Activated CD4-positive, alpha-beta T cell treated with anti-CD3 and anti-CD28 coated beads for 36 hours (primary cell): ENCODE measurements around the gene CEP85. TPM values are rescaled to one million over a fixed set of nuclear protein-coding genes. Genes with fewer than 3 reads are reported as not detected.

Experiments
- ATAC-seq: fragments of 200-7000 bp; cut with Tn5 transposase; one replicate; pipeline ENCODE4 v1.10.0; 2021; ENCODE audit warnings: mild to moderate bottlenecking, moderate library complexity
- CTCF ChIA-PET: fragments of 350-600 bp; sonication (Branson Sonifier 250); formaldehyde crosslinking; loops from one replicate; lab custom pipeline; 2021; ENCODE audit warnings: antibody characterized with exemption; lab: Charles Lee
- POLR2A ChIA-PET: fragments of 350-600 bp; sonication (Branson Sonifier 250); formaldehyde crosslinking; loops from one replicate; lab custom pipeline; 2021; ENCODE audit warnings: antibody characterized with exemption, inconsistent platforms; lab: Charles Lee
- DNase-seq: peaks from one replicate; pipeline ENCODE4 v3.0.0-alpha.2; 2020
- H3K27ac Mint-ChIP-seq: one replicate; pipeline ENCODE4 v1.8.0; 2021; ENCODE audit warnings: mixed read lengths
- H3K27me3 Mint-ChIP-seq: one replicate; pipeline ENCODE4 v1.8.0; 2021; ENCODE audit warnings: mixed read lengths
- H3K36me3 Mint-ChIP-seq: one replicate; pipeline ENCODE4 v1.8.0; 2021; ENCODE audit warnings: low read depth, mixed read lengths
- H3K4me1 Mint-ChIP-seq: one replicate; pipeline ENCODE4 v1.8.0; 2021; ENCODE audit warnings: mixed read lengths
- H3K4me3 Mint-ChIP-seq: one replicate; pipeline ENCODE4 v1.8.0; 2021; ENCODE audit warnings: mild to moderate bottlenecking, moderate library complexity, mixed read lengths
- H3K9me3 Mint-ChIP-seq: one replicate; pipeline ENCODE4 v1.8.0; 2021; ENCODE audit warnings: low read depth, mixed read lengths
- intact Hi-C, 2 experiments: fragments of 100-400 bp; cut with DNase I in 1 of 2; cut with micrococcal nuclease in 1 of 2; formaldehyde crosslinking; loops; one replicate each; pipeline versions ENCODE4 v1.14.2 to v1.15.1; 2022 to 2024; cut with DNase I, micrococcal nuclease
- total RNA-seq, 2 experiments: library from RNA; stranded (reverse); gene quantifications; one replicate each; pipeline ENCODE4 v1.2.3, GENCODE V29; 2021

CEP85 gene
- total RNA-seq, result 10 to 100 TPM; 31.1 to 31.9 TPM

- intact Hi-C loops, result loop anchor here (1.0 to 2.0 kb wide), 14 partner anchors 46 to 459 kb away; partner anchors contain the start of genes ZNF593 (in 2 of the 2), AUNIP (in 1 of the 2), C1orf232 (in 1 of the 2) and DHDDS (in 1 of the 2)
- ATAC-seq (peak; percentile 95), DNase-seq (peak; percentile 99)
- no peaks in the 10 kb centered on the region for H3K27me3 Mint-ChIP-seq
- H3K9me3 Mint-ChIP-seq, result no peaks in the 10 kb centered on the region
- CTCF ChIA-PET, result interaction anchor here (0.5 to 4.4 kb wide), 49 partner anchors 9 to 1123 kb away, joined by 3 to 35 read pairs (median 4); partner anchors contain the start of genes C1orf232, CD52, DHDDS and PAFAH2
- H3K4me3 Mint-ChIP-seq, result peak within 1 kb of the TSS; percentile 99
- H3K36me3 Mint-ChIP-seq, result peaks cover 24% of the 10 kb centered on the region
- peak within 1 kb of the TSS; percentile 96 for H3K27ac Mint-ChIP-seq
- peaks cover 32% of the 10 kb centered on the region for H3K4me1 Mint-ChIP-seq
- POLR2A ChIA-PET, result interaction anchor here (1.0 to 1.5 kb wide), 2 partner anchors 11 to 65 kb away, joined by 4 to 13 read pairs; partner anchors contain the start of gene ZNF593
Measured at GRCh38 chr1:26233903-26234643, at the start of gene CEP85. TSS of gene CEP85 (plus strand) at chr1:26234200. CDS start at chr1:26239784, 5,584 bp downstream.

GRCh38 chr1:26184883-26185282 is 49.1 kb upstream of the CEP85 start:
- intact Hi-C loops, result no loop called here
- Mint-ChIP-seq H3K4me1 (peaks cover 5% of the 10 kb centered on the region), H3K4me3 (no peak overlapping the region), H3K9me3 (no peaks in the 10 kb centered on the region), H3K27me3 (no peaks in the 10 kb centered on the region), H3K27ac (no peak overlapping the region), H3K36me3 (no peaks in the 10 kb centered on the region)
- ATAC-seq, result no peak
- ChIA-PET POLR2A (interaction anchor here (0.6 kb wide), 1 partner anchor 42 kb away, joined by 3 read pairs; no protein-coding TSS in a partner anchor), CTCF (no interaction called here)
- DNase-seq, result no peak

GRCh38 chr1:26187882-26188281 is 46.1 kb upstream of the CEP85 start:
- no peak overlapping the region for H3K27ac Mint-ChIP-seq
- H3K27me3 Mint-ChIP-seq, result no peaks in the 10 kb centered on the region
- intact Hi-C loops, result no loop called here
- no peaks in the 10 kb centered on the region for H3K36me3 Mint-ChIP-seq
- no peak overlapping the region for H3K4me3 Mint-ChIP-seq
- CTCF ChIA-PET, result interaction anchor here (1.0 kb wide), 1 partner anchor 48 kb away, joined by 3 read pairs; no protein-coding TSS in a partner anchor
- H3K9me3 Mint-ChIP-seq, result no peaks in the 10 kb centered on the region
- POLR2A ChIA-PET, result interaction anchor here (0.6 kb wide), 1 partner anchor 75 kb away, joined by 3 read pairs; no protein-coding TSS in a partner anchor
- no peak for ATAC-seq
- H3K4me1 Mint-ChIP-seq, result peaks cover 7% of the 10 kb centered on the region
- DNase-seq, result no peak

GRCh38 chr1:26188477-26188876 is 45.5 kb upstream of the CEP85 start:
- Mint-ChIP-seq H3K36me3 (no peaks in the 10 kb centered on the region), H3K4me3 (no peak overlapping the region)
- CTCF ChIA-PET, result interaction anchor here (0.7 to 1.0 kb wide), 3 partner anchors 18 to 355 kb away, joined by 3 to 4 read pairs (median 3); no protein-coding TSS in a partner anchor

GRCh38 chr1:26189331-26189730 is 44.7 kb upstream of the CEP85 start:
- intact Hi-C loops, result no loop called here
- DNase-seq (no peak), ATAC-seq (no peak)
- Mint-ChIP-seq H3K9me3 (no peaks in the 10 kb centered on the region), H3K4me3 (no peak overlapping the region), H3K36me3 (no peaks in the 10 kb centered on the region), H3K27me3 (no peaks in the 10 kb centered on the region), H3K4me1 (peaks cover 7% of the 10 kb centered on the region), H3K27ac (no peak overlapping the region)
- ChIA-PET POLR2A (no interaction called here), CTCF (interaction anchor here (0.7 to 1.0 kb wide), 2 partner anchors 19 to 354 kb away, joined by 3 to 4 read pairs; no protein-coding TSS in a partner anchor)

More at GRCh38 chr1:26188477-26188876, 45.5 kb upstream of the CEP85 start:
- DNase-seq (no peak), ATAC-seq (no peak)
- H3K4me1 Mint-ChIP-seq, result peaks cover 7% of the 10 kb centered on the region
- H3K27me3 Mint-ChIP-seq, result no peaks in the 10 kb centered on the region
- H3K9me3 Mint-ChIP-seq, result no peaks in the 10 kb centered on the region
- POLR2A ChIA-PET, result no interaction called here
- intact Hi-C loops, result no loop called here
- no peak overlapping the region for H3K27ac Mint-ChIP-seq

GRCh38 chr1:26189751-26190275 is 44.2 kb upstream of the CEP85 start:
- no peaks in the 10 kb centered on the region for H3K36me3 Mint-ChIP-seq
- no peaks in the 10 kb centered on the region for H3K27me3 Mint-ChIP-seq

GRCh38 chr1:26190373-26190987 is 43.5 kb upstream of the CEP85 start, which contains the start of gene CATSPER4:
TSS of gene CATSPER4 (plus strand) at chr1:26190602. CDS start at chr1:26190628, 26 bp downstream.
- no peak within 1 kb of the TSS for H3K27ac Mint-ChIP-seq
- intact Hi-C loops, result no loop called here
- POLR2A ChIA-PET, result interaction anchor here (0.7 kb wide), 1 partner anchor 63 kb away, joined by 5 read pairs; no protein-coding TSS in a partner anchor

More at GRCh38 chr1:26189751-26190275, 44.2 kb upstream of the CEP85 start:
- intact Hi-C loops, result no loop called here
- ChIA-PET CTCF (interaction anchor here (1.0 kb wide), 1 partner anchor 19 kb away, joined by 4 read pairs; no protein-coding TSS in a partner anchor), POLR2A (interaction anchor here (0.7 kb wide), 1 partner anchor 64 kb away, joined by 5 read pairs; no protein-coding TSS in a partner anchor)
- Mint-ChIP-seq H3K27ac (no peak overlapping the region), H3K4me1 (peaks cover 7% of the 10 kb centered on the region), H3K9me3 (no peaks in the 10 kb centered on the region), H3K4me3 (no peak overlapping the region)
- ATAC-seq, result no peak
- no peak for DNase-seq

GRCh38 chr1:26191739-26192138 is 42.3 kb upstream of the CEP85 start:
- no peak overlapping the region for H3K4me3 Mint-ChIP-seq
- peaks cover 7% of the 10 kb centered on the region for H3K4me1 Mint-ChIP-seq
- ChIA-PET POLR2A (interaction anchor here (0.6 kb wide), 1 partner anchor 34 kb away, joined by 4 read pairs; no protein-coding TSS in a partner anchor), CTCF (interaction anchor here (0.8 to 1.4 kb wide), 2 partner anchors 47 to 225 kb away, joined by 3 to 4 read pairs; no protein-coding TSS in a partner anchor)
- H3K27ac Mint-ChIP-seq, result peak overlapping the region; percentile 59
- ATAC-seq (peak; percentile 80), DNase-seq (peak; percentile 42)
- H3K9me3 Mint-ChIP-seq, result no peaks in the 10 kb centered on the region
- H3K27me3 Mint-ChIP-seq, result no peaks in the 10 kb centered on the region
- intact Hi-C loops, result no loop called here
- no peaks in the 10 kb centered on the region for H3K36me3 Mint-ChIP-seq

More at GRCh38 chr1:26190373-26190987, 43.5 kb upstream of the CEP85 start, which contains the start of gene CATSPER4:
- Mint-ChIP-seq H3K4me1 (peaks cover 7% of the 10 kb centered on the region), H3K9me3 (no peaks in the 10 kb centered on the region), H3K36me3 (no peaks in the 10 kb centered on the region), H3K27me3 (no peaks in the 10 kb centered on the region), H3K4me3 (no peak within 1 kb of the TSS)
- DNase-seq (no peak), ATAC-seq (no peak)
- CTCF ChIA-PET, result interaction anchor here (1.1 kb wide), 1 partner anchor 131 kb away, joined by 3 read pairs; no protein-coding TSS in a partner anchor

- H3K9me3 Mint-ChIP-seq, result no peaks in the 10 kb centered on the region
- ChIA-PET CTCF (interaction anchor here (0.6 kb wide), 1 partner anchor 19 kb away, joined by 3 read pairs; no protein-coding TSS in a partner anchor), POLR2A (interaction anchor here (0.6 kb wide), 1 partner anchor 914 kb away, joined by 3 read pairs; no protein-coding TSS in a partner anchor)
- H3K36me3 Mint-ChIP-seq, result no peaks in the 10 kb centered on the region
- no peak overlapping the region for H3K4me3 Mint-ChIP-seq
- intact Hi-C loops, result no loop called here
- peaks cover 15% of the 10 kb centered on the region for H3K4me1 Mint-ChIP-seq
- no peak overlapping the region for H3K27ac Mint-ChIP-seq
- DNase-seq, result no peak
- ATAC-seq, result no peak
- no peaks in the 10 kb centered on the region for H3K27me3 Mint-ChIP-seq
Measured at GRCh38 chr1:26195805-26196204, 38.2 kb upstream of the CEP85 start.

GRCh38 chr1:26197301-26197700 is 36.7 kb upstream of the CEP85 start:
- no peaks in the 10 kb centered on the region for H3K36me3 Mint-ChIP-seq
- H3K27ac Mint-ChIP-seq, result no peak overlapping the region
- H3K9me3 Mint-ChIP-seq, result no peaks in the 10 kb centered on the region
- H3K4me3 Mint-ChIP-seq, result no peak overlapping the region
- CTCF ChIA-PET, result interaction anchor here (1.0 kb wide), 1 partner anchor 124 kb away, joined by 3 read pairs; no protein-coding TSS in a partner anchor
- H3K4me1 Mint-ChIP-seq, result peaks cover 22% of the 10 kb centered on the region
- intact Hi-C loops, result no loop called here
- DNase-seq (no peak), ATAC-seq (no peak)
- POLR2A ChIA-PET, result no interaction called here
- H3K27me3 Mint-ChIP-seq, result no peaks in the 10 kb centered on the region
